Liver (tissue), 3 donors: ENCODE data around the gene HTRA1.

Experiments used
- ATF3 ChIP-seq: IDR thresholded peaks from 2 replicates; pipeline ENCODE4 v1.6.1; 2016; ENCODE audit warnings: antibody characterized with exemption
- CTCF ChIP-seq: fragments of 150-350 bp; IDR thresholded peaks from 2 replicates; pipeline ENCODE4 v1.5.1; 2017; ENCODE audit warnings: improper control_type of control experiment, low read depth, low read length; ENCODE audit not compliant: missing input control
- GABPA ChIP-seq, 2 donors: IDR thresholded peaks in 1 of 2; conservative IDR thresholded peaks in 1 of 2; 2 replicates each; pipeline ENCODE4 v1.6.1; 2016; ENCODE audit warnings: antibody characterized with exemption in 2 of 2, mild to moderate bottlenecking in 1 of 2, moderate library complexity in 1 of 2
- JUND ChIP-seq, 2 donors: IDR thresholded peaks; 2 replicates each; pipeline ENCODE4 v1.6.1; 2016; ENCODE audit warnings: antibody characterized with exemption in 2 of 2
- MAX ChIP-seq: IDR thresholded peaks from 2 replicates; pipeline ENCODE4 v1.6.1; 2016; ENCODE audit warnings: antibody characterized with exemption
- RAD21 ChIP-seq, 2 donors: IDR thresholded peaks; 2 replicates each; pipeline ENCODE4 v1.6.1; 2016; ENCODE audit warnings: antibody characterized with exemption in 2 of 2, mild to moderate bottlenecking in 2 of 2
- REST ChIP-seq: IDR thresholded peaks from 2 replicates; pipeline ENCODE4 v1.6.1; 2016; ENCODE audit warnings: antibody characterized with exemption, mild to moderate bottlenecking
- RXRA ChIP-seq, 2 donors: IDR thresholded peaks; 2 replicates each; pipeline ENCODE4 v1.6.1; 2017 to 2018; ENCODE audit warnings: antibody characterized with exemption in 2 of 2, mild to moderate bottlenecking in 1 of 2
- SP1 ChIP-seq: IDR thresholded peaks from 2 replicates; pipeline ENCODE4 v1.6.1; 2018; ENCODE audit warnings: antibody characterized with exemption, mild to moderate bottlenecking
- TAF1 ChIP-seq: conservative IDR thresholded peaks from 2 replicates; pipeline ENCODE4 v1.6.1; 2016; ENCODE audit warnings: antibody characterized with exemption, mild to moderate bottlenecking
- YY1 ChIP-seq: IDR thresholded peaks from 2 replicates; pipeline ENCODE4 v1.6.1; 2016; ENCODE audit warnings: antibody characterized with exemption, mild to moderate bottlenecking
- ZBTB33 ChIP-seq: IDR thresholded peaks from 2 replicates; pipeline ENCODE4 v1.6.1; 2016; ENCODE audit warnings: antibody characterized with exemption
- donor health status: healthy.
- donor health status: healthy.

- no peak for TF ChIP-seq CTCF
- no peak for TF ChIP-seq REST
- TF ChIP-seq JUND (IDR thresholded peaks at IDR 0.05), result no peak
- no peak for TF ChIP-seq TAF1
- no peak for TF ChIP-seq ZBTB33
- TF ChIP-seq RAD21 (IDR thresholded peaks at IDR 0.05), result no peak
- TF ChIP-seq GABPA (IDR thresholded peaks at IDR 0.05 in 1 of 2, conservative IDR thresholded peaks at IDR 0.05 in 1 of 2), result no peak
- no peak for TF ChIP-seq YY1
- no peak for TF ChIP-seq MAX
- TF ChIP-seq RXRA (IDR thresholded peaks at IDR 0.05), result no peak
- no peak for TF ChIP-seq SP1
- no peak for TF ChIP-seq ATF3
Measured at GRCh38 chr10:122532601-122533296, 71.4 kb downstream of the HTRA1 start.
